ENCODE data around the gene IGFBP2. TPM values are rescaled to one million over a fixed set of nuclear protein-coding genes. Genes with fewer than 3 reads are reported as not detected.
A peak's percentile ranks its signal among the peaks of the same experiment; 100 is the strongest.

Gene IGFBP2
- total and polyA plus RNA-seq, 2 of the 4 experiments (the other 2 are of a cell fraction), result 33.5 to 236 TPM

DNA sequence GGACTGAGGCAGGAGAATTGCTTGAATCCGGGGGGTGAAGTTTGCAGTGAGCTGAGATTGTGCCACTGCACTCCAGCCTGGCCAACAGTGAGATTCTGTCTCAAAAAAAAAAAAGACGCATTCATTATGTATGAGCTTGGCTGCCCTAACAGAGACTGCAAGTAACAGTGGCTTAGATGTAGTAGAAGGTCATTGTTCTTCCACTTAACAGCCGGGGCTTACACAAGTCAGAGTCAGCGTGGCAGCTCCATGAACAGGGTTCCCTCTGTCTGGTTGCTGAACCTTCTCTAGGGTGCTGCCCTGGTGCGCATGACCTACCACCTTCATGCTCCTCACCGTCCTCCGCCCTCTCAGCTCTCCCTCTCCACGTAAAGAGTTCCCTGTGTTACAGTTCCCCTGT lies 49.1 kb upstream of the IGFBP2 start:
- 83% methylated on average over 2 of the region's 8 CpGs; no CpG with 5 or more reads in 1 of the 2 experiments for WGBS, 2 experiments (ENCODE audit: extremely low coverage in 2 of 2, insufficient read length in 1 of 2)
- dilution Hi-C loops (cut with HindIII; ENCODE audit: low sequenced_read_pairs, unreplicated experiment), result no loop called here
- CTCF ChIA-PET, result no interaction called here

More for the DNA sequence above, 49.1 kb upstream of the IGFBP2 start:
- Histone ChIP-seq H2BK5ac (ENCODE audit: low read depth, low read length, poor library complexity, severe bottlenecking) (no peak overlapping the region), H3K14ac (replicated peaks; ENCODE audit: low read depth, low read length) (no peak overlapping the region), H4K8ac (ENCODE audit: low read depth in 2 of 2, low read length in 2 of 2) (no peak overlapping the region), H3K27me3 (ENCODE audit: control insufficient read depth, insufficient read depth, low read length) (no peaks in the 10 kb centered on the region), H2BK15ac (ENCODE audit: low read depth, low read length) (peak overlapping the region; percentile 44; the same call in 1 of the 3 replicates), H3K56ac (ENCODE audit: extremely low read depth, insufficient read depth, low read length) (no peak overlapping the region), H3K27ac (ENCODE audit: insufficient read depth, low read length) (no peak overlapping the region), H3K4me2 (ENCODE audit: low read depth, low read length) (no peak overlapping the region), H4K20me1 (ENCODE audit: insufficient read depth, low read length) (no peaks in the 10 kb centered on the region), H3K9ac (ENCODE audit: low read depth, low read length) (no peak overlapping the region), H3K79me1 (ENCODE audit: low read depth in 1 of 2, low read length in 2 of 2) (no peaks in the 10 kb centered on the region), H3K4me1 (ENCODE audit: control insufficient read depth, insufficient read depth, low read length) (peaks cover 7% of the 10 kb centered on the region), H4K91ac (ENCODE audit: insufficient read depth, low read depth, low read length) (0 out of 2 replicates have a peak overlapping the region, but pooled peaks have one; percentile 14), H2BK120ac (ENCODE audit: low read depth, low read length) (no peak overlapping the region), H3K4ac (ENCODE audit: low read depth, low read length) (peak overlapping the region; percentile 43), H2BK20ac (ENCODE audit: low read depth, low read length) (peak overlapping the region; percentile 8; the same call in 1 of the 2 replicates), H3K9me3 (ENCODE audit: control insufficient read depth, insufficient read depth, low read length) (no peaks in the 10 kb centered on the region), H3K18ac (ENCODE audit: low read depth, low read length) (no peak overlapping the region), H3K9me1 (ENCODE audit: insufficient read depth, low read length) (0 out of 2 replicates have a peak, but pooled peaks cover 2% of the 10 kb centered on the region), H4K5ac (ENCODE audit: low read depth, low read length) (no peak overlapping the region), H3K23ac (ENCODE audit: low read depth, low read length) (no peak overlapping the region), H3K36me3 (ENCODE audit: control insufficient read depth, insufficient read depth, low read length) (no peaks in the 10 kb centered on the region), H2AFZ (replicated peaks; ENCODE audit: low read length, poor library complexity) (no peak overlapping the region), H2AK5ac (ENCODE audit: low read depth, low read length) (peak overlapping the region; percentile 82), H3K4me3 (ENCODE audit: insufficient read depth, low read depth, low read length) (no peak overlapping the region), H2AK9ac (replicated peaks; ENCODE audit: low read depth, low read length, poor library complexity) (peak overlapping the region; percentile 22)
- TF ChIP-seq FOS (IDR thresholded peaks at IDR 0.05; ENCODE audit: low read depth, low read length) (no peak), CHD1 (IDR thresholded peaks at IDR 0.05; ENCODE audit: low read depth, low read length) (no peak), RCOR1 (IDR thresholded peaks at IDR 0.05; ENCODE audit: insufficient replicate concordance, low read length) (no peak), MXI1 (IDR thresholded peaks at IDR 0.05; ENCODE audit: borderline replicate concordance, low read depth, low read length) (no peak), SMC3 (IDR thresholded peaks at IDR 0.05; ENCODE audit: low read depth, low read length) (no peak)
- TF ChIP-seq, protein P1, sequence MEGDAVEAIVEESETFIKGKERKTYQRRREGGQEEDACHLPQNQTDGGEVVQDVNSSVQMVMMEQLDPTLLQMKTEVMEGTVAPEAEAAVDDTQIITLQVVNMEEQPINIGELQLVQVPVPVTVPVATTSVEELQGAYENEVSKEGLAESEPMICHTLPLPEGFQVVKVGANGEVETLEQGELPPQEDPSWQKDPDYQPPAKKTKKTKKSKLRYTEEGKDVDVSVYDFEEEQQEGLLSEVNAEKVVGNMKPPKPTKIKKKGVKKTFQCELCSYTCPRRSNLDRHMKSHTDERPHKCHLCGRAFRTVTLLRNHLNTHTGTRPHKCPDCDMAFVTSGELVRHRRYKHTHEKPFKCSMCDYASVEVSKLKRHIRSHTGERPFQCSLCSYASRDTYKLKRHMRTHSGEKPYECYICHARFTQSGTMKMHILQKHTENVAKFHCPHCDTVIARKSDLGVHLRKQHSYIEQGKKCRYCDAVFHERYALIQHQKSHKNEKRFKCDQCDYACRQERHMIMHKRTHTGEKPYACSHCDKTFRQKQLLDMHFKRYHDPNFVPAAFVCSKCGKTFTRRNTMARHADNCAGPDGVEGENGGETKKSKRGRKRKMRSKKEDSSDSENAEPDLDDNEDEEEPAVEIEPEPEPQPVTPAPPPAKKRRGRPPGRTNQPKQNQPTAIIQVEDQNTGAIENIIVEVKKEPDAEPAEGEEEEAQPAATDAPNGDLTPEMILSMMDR (conservative IDR thresholded peaks at IDR 0.05; ENCODE audit: low read depth, low read length), result no peak
- TF ChIP-seq, protein P2, sequence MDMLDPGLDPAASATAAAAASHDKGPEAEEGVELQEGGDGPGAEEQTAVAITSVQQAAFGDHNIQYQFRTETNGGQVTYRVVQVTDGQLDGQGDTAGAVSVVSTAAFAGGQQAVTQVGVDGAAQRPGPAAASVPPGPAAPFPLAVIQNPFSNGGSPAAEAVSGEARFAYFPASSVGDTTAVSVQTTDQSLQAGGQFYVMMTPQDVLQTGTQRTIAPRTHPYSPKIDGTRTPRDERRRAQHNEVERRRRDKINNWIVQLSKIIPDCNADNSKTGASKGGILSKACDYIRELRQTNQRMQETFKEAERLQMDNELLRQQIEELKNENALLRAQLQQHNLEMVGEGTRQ (IDR thresholded peaks at IDR 0.05; ENCODE audit: low read depth, low read length), result no peak
- in situ Hi-C loops (cut with MboI; ENCODE audit: low sequenced_read_pairs) (no loop called here), intact Hi-C loops (cut with micrococcal nuclease) (no loop called here)
- ATAC-seq (ENCODE audit: low read depth) (no peak), DNase-seq (no peak)
- POLR2A ChIA-PET (ENCODE audit: unreplicated experiment), result no interaction called here
- BruUV-seq (replicated peaks), result no TSS peak
